HG03342 (cell line): Measurements from ENCODE around the gene TAX1BP3.

Source experiments
- ATAC-seq: cut with Tn5 transposase; IDR thresholded peaks from one replicate; pipeline ENCODE4 v1.9.1; 2021; ENCODE audit warnings: mild to moderate bottlenecking, moderate library complexity; ENCODE audit not compliant: unreplicated experiment

Gene TAX1BP3

GRCh38 chr17:3688852-3689261 is 20.5 kb upstream of the TAX1BP3 start:
- ATAC-seq: no peak

- ATAC-seq: no peak
Measured at GRCh38 chr17:3688027-3688553, 19.7 kb upstream of the TAX1BP3 start.

GRCh38 chr17:3685174-3685573 is 16.8 kb upstream of the TAX1BP3 start:
- ATAC-seq: no peak

- ATAC-seq: no peak
Measured at GRCh38 chr17:3683054-3683511, 14.7 kb upstream of the TAX1BP3 start.

GRCh38 chr17:3682033-3682432 is 13.7 kb upstream of the TAX1BP3 start:
- ATAC-seq: no peak

- no peak for ATAC-seq
Measured at GRCh38 chr17:3681565-3681964, 13.2 kb upstream of the TAX1BP3 start.

GRCh38 chr17:3681057-3681456 is 12.7 kb upstream of the TAX1BP3 start:
- ATAC-seq: no peak

- ATAC-seq: no peak
Measured at GRCh38 chr17:3679531-3680126, 11.3 kb upstream of the TAX1BP3 start.

- no peak for ATAC-seq
Measured at GRCh38 chr17:3678821-3679530, 10.6 kb upstream of the TAX1BP3 start.

- ATAC-seq: no peak
Measured at GRCh38 chr17:3678095-3678820, 9.9 kb upstream of the TAX1BP3 start.

GRCh38 chr17:3675886-3676285 is 7.5 kb upstream of the TAX1BP3 start:
- no peak for ATAC-seq

GRCh38 chr17:3672571-3672970 is 4.2 kb upstream of the TAX1BP3 start:
- no peak for ATAC-seq

- no peak for ATAC-seq
Measured at GRCh38 chr17:3669548-3669947, 1.2 kb upstream of the TAX1BP3 start.

GRCh38 chr17:3669085-3669347 is 638 bp upstream of the TAX1BP3 start:
- peak; percentile 4 for ATAC-seq

GRCh38 chr17:3667366-3668278 is 756 bp downstream of the TAX1BP3 start:
- ATAC-seq: no peak

GRCh38 chr17:3666516-3666915 is 1.9 kb downstream of the TAX1BP3 start:
- ATAC-seq: no peak

GRCh38 chr17:3665834-3666233 is 2.5 kb downstream of the TAX1BP3 start:
- ATAC-seq: no peak

- ATAC-seq: no peak
Measured at GRCh38 chr17:3663102-3664011, 5.0 kb downstream of the TAX1BP3 start.

GRCh38 chr17:3660311-3660891 is 8.0 kb downstream of the TAX1BP3 start:
- ATAC-seq: no peak
